GM18502 (cell line): ENCODE measurements around the gene LSS.
"Not testable (repeated sequence)": the region's sequence is repeated elsewhere in the genome, so short reads cannot be mapped to it uniquely, and the experiment has no call there.

Source experiments
- ATAC-seq: cut with Tn5 transposase; IDR thresholded peaks from one replicate; pipeline ENCODE4 v1.9.1; 2021; ENCODE audit warnings: mild to moderate bottlenecking; ENCODE audit not compliant: unreplicated experiment, poor library complexity

LSS gene

DNA sequence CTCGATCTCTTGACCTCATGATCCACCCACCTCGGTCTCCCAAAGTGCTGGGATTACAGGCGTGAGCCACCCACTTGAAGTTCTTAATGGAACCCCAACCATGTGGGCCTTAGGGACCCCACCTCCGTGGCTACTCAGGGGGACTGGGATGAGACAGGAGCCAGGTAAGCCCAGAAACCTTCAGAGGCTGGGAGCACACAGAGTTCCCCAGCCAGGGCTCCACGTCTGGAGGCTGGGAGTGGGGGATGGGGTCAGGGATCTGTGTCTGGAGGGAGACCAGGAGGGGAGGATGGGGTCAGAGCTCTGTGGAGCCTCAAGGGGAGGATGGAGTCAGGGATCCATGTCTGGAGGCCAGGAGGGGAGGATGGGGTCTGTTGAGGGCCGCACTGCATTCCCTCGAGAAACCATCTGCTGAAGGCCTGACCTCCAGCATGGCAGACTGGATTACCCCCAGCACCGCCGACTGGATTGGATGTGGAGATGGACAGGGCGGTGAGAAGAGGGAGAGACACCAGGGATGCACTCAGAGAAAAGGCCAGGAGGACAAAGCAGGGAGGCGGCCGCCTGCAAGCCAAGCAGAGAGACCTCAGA, 71.1 kb downstream of the LSS start:
- ATAC-seq, result no peak

DNA sequence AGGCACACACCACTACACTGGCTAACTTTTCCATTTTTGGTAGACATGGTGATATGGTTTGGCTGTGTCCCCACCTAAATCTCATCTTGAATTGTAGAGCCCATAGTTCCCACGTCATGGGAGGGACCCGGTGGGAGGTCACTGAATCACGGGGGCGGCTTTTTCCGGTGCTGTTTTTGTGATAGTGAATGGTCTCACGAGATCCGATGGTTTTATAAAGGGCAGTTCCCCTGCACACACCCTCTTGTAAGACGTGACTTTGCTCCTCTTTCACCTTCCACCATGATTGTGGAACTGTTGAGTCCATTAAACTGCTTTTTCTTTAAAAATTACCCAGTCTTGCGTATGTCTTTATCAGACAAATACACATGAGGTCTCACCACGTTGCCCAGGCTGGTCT, 71.9 kb downstream of the LSS start:
- no peak for ATAC-seq

DNA sequence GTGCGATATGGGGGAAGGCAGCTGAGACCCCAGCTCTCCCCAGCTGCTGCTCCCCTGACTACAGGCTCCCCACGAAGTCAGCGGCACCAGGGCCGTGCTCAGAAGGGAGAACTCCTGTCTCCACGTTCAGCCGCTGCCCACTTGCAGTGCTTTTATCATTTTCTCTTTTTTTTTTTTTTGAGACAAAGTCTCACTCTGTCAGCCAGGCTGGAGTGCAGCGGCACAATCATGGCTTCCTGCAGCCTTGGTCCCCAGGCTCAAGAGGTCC, 72.3 kb downstream of the LSS start:
- ATAC-seq, result no peak

GRCh38 chr21:46155514-46156377, 72.8 kb downstream of the LSS start, which contains the start of gene FTCD:
FTCD (minus strand) TSS chr21:46155579; CDS start chr21:46155523, 56 bp downstream.
- no peak for ATAC-seq

GRCh38 chr21:46154955-46155513, 73.5 kb downstream of the LSS start:
- ATAC-seq, result no peak

DNA sequence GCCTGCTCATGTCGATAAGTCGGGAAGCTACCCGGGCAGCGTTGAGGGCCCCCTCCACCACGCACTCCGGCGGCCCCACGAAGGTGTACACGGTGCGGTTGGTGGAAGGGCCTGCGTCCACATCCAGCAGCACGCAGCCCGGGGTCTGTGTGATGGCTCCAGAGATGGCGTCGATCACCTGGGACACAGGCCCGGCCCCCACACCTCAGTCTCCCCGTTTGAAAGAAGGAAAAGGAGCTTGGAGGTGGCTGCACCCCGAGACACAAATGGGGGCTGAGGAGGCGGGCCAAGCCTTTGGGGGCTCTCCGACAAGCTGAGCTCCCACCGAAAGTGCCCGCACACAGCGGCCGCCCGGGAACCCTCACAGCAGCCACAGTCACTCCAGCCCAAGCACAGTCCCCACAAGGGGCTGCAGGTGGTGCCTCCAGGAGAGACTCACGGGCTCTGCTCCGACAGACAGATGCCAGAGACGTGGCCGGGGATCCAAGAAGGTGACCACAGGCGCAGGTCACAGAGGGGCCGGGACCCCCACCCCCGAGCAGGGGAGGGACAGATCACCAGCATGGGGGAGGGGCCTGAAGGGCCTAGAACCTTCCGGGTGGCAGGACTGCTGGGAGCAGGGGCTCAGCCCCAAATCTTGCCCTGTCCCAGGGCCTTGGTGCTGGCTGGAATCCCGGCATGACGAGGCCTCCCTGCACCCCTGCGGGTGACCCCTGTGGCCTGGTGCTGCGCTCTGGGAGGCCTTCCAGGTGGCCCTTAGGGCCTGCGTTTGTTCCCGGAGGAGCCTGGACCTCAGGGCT, 74.2 kb downstream of the LSS start:
- ATAC-seq, result no peak

DNA sequence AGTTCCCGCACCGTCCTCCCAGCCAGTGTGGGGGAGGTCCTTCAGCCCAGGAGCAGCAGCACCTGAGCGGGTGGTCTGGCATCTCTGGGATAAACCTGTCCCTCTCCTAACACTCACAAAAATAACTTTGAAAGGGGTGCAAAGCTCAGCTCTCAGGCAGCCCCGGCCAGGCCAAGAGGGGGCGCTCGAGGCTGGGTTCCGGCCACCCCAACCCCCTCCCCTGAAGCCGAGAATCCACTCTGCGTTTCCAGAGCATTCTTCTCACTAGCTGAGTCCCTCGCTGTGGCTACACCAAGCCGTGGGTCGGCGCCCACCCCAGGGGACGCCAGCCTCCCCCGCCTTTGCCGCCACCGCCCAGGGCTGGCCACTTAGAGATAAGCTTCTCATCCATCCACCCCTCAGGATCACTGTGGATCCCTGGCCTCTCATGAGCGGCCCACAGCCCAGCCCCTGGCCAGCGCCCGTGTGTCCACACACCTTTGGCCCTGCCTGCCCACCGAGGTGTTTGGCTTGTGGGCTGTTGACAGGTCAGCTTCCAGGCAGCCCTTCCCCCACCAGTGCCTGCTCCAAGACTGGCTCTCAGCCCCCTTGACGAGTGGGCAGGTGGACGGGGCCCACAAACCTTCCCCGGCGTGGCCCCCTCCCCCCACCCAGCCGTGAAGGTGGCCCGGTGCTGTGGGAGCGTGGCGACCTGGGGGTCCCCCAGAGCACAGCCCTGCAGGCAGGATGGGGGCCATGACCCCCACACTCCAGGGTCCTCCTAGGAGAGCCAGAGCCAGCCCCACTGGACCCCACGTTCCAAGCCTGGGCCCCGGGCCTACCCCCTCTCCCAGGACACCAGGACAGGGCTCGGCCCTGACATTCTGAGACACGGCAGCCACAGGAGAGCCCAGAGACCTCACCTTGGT, 75.1 kb downstream of the LSS start:
- no peak for ATAC-seq

- ATAC-seq, result no peak
These were observed 75.7 kb downstream of the LSS start for GRCh38 chr21:46152927-46153246.

DNA sequence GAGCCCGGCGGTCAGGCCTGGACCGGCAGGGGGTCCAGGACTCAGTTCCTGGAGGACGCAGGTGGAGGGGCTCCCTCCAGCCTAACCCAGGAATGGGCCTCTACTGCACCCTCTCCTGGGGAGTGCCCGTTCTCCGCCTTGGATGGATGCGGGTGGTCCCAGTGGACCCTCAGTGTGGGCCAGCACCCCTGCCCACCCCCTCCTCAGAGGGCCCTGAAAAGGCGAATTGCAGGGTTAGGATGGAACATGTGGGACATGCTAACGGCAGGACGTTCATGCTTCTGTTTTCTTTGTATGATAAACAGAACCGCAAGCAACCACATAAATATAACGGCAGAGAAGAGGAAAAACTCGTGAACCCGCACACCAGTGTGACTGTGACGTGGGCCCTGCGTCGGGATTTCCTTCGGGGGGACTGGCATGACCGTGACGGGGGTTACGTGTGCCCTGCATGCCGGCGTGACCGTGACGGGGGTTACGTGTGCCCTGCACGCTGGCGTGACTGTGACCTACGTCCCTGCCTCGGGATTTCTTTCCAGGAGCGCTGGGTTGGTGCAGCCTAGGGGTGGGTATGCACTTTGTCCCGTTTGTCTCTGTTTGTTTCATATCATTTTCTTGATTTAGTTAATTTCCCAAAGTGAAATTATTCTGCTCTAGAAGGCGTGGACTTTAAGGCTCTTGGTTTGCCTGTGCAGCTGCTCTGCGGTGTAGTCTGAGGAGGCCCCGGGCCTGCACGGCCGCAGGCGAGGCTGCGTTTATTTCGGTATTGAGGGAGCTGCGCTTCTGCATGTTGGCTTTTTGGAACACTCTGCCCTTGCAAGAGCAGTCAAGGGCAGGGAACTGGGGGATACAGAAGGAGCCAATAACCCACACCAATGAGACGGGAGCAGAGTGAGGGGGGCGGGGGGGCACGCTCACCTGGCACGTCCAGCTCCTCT, 76.3 kb downstream of the LSS start:
- no peak for ATAC-seq

DNA sequence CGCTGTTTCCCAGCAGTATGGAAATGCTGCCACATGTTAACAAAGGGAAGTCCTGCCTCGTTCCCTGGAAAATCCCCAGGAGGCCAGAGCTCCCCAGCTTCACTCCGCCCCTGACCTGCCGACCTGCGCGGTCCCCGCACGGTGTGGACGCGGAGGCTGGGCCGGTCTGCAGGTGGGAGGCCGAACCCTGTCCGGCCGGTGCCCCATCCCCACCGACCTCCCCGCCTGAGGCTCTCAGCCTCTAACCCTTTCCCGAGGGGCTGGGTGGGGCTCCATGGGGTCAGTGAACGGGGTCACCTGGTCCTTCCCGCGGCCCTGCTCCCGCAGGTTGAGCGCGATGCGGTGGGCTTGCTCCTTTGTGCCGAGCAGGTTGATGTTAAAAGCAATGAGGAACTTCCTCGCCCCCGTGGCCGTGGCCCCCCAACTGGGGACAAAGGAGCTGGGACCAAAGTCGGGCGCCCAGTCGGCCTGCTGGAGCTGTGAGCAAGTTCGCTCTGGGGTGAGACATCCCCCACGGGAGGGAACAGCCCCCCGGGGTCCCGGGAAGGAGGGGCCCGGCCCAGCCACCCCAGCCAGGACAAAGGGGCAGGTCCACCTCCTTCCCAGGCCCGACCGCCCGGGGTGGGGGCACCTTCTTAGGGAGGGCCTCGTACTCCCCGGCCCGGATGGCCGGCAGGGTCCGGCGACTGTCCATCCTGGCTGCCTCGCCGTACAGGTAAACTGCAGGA, 77.1 kb downstream of the LSS start:
- ATAC-seq, result no peak

DNA sequence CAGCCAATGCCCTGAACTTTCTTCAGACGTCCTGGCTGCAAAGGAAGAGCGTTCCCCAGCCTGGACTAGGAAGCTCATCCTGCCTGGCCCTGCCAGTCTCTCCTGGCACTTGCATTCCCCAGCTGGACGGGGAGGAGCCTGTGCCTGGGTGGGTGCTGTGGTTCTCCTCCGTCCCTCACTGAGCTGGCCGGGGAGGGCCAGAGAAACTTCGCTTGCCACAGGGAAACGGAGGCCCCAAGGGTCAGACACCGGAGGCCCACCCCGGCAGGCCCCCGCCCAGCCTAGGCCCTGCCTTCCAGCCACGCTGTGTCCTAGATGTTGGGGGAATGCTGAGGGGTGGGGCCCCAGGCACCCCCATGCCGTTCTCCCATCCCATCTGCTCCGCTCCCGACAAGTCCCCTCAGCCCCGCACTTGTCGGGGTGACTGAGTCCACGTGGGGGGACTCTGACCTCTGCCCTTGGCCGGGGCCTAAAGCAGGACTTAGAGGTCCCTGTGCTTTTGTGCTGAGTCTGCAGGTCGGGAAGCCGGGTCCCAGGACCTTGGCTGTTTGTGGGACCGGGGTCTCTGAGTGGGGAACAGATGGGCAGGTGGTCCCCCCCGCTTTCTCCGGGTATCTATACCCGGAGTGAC, 78.0 kb downstream of the LSS start:
- no peak for ATAC-seq

GRCh38 chr21:46150073-46150472, 78.5 kb downstream of the LSS start:
- no peak for ATAC-seq

DNA sequence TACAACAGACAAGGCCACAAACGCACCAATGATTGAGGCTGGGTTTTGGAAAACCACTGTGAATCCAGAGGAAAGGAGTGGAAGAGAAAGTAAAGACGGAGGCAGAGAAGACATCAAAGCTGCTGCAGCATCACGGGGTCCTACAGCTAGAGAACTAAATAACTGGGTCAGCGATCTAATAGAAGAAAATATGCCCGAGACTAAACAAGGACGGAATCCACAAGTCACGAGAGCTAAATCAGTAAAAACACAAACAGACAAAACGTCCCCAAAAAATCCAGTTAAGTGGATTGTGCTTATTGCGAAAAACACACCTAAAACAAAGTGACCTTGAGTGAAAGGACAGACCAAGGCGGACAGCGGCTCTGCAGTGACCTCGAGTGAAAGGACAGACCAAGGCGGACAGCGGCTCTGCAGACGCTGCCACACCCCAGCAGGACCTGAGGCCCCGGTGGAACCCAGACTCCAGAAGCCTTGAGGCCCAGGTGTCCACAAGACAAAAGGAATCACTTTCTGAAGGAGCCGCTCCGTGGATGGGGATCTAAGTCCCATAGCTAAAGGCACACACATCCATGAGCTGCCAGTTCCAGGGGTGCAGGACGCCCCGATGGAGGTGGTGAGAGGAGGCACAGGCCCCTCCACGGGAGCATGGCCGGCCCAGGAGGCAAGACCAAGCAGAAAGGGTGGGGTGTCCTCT, 79.2 kb downstream of the LSS start:
- no peak for ATAC-seq

GRCh38 chr21:46148106-46148505, 80.5 kb downstream of the LSS start:
- ATAC-seq, result no peak

DNA sequence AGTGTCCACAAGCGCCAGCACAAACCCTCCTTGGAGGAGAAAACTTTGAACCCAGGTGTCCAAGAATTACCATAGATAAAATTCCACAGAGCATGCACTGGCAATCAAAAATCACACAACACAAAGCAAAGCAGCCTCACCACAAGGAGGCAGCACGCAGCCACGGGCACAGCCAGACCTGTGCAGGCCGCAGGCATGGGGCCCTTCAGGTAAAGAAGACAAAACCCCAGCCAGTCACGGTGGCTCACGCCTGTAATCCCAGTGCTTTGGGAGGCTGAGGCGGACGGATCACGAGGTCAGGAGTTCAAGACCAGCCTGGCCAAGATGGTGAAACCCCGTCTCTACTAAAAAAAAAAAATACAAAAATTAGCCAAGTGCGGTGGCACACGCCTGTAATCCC, 81.1 kb downstream of the LSS start:
- not testable (repeated sequence) for ATAC-seq

- no peak for ATAC-seq
These were observed 81.7 kb downstream of the LSS start for GRCh38 chr21:46146856-46147255.
